Liver (tissue), 3 donors: ENCODE data around the gene LYPD5.

Experiments
- CTCF ChIP-seq: fragments of 150-350 bp; IDR thresholded peaks from 2 replicates; pipeline ENCODE4 v1.5.1; 2017; ENCODE audit warnings: improper control_type of control experiment, low read depth, low read length; ENCODE audit not compliant: missing input control
- EGR1 ChIP-seq, 2 donors: IDR thresholded peaks; 2 replicates each; pipeline ENCODE4 v1.6.1; 2016 to 2018; ENCODE audit warnings: antibody characterized with exemption in 2 of 2, low read depth in 2 of 2
- FOXA1 ChIP-seq: IDR thresholded peaks from 2 replicates; pipeline ENCODE4 v1.6.1; 2016; ENCODE audit warnings: antibody characterized with exemption
- GABPA ChIP-seq, 2 donors: IDR thresholded peaks in 1 of 2; conservative IDR thresholded peaks in 1 of 2; 2 replicates each; pipeline ENCODE4 v1.6.1; 2016; ENCODE audit warnings: antibody characterized with exemption in 2 of 2, mild to moderate bottlenecking in 1 of 2, moderate library complexity in 1 of 2
- JUND ChIP-seq, 2 donors: IDR thresholded peaks; 2 replicates each; pipeline ENCODE4 v1.6.1; 2016; ENCODE audit warnings: antibody characterized with exemption in 2 of 2
- MAX ChIP-seq: IDR thresholded peaks from 2 replicates; pipeline ENCODE4 v1.6.1; 2016; ENCODE audit warnings: antibody characterized with exemption
- RAD21 ChIP-seq, 2 donors: IDR thresholded peaks; 2 replicates each; pipeline ENCODE4 v1.6.1; 2016; ENCODE audit warnings: antibody characterized with exemption in 2 of 2, mild to moderate bottlenecking in 2 of 2
- REST ChIP-seq: IDR thresholded peaks from 2 replicates; pipeline ENCODE4 v1.6.1; 2016; ENCODE audit warnings: antibody characterized with exemption, mild to moderate bottlenecking
- RXRA ChIP-seq, 2 donors: IDR thresholded peaks; 2 replicates each; pipeline ENCODE4 v1.6.1; 2017 to 2018; ENCODE audit warnings: antibody characterized with exemption in 2 of 2, mild to moderate bottlenecking in 1 of 2
- SP1 ChIP-seq: IDR thresholded peaks from 2 replicates; pipeline ENCODE4 v1.6.1; 2018; ENCODE audit warnings: antibody characterized with exemption, mild to moderate bottlenecking
- TAF1 ChIP-seq: conservative IDR thresholded peaks from 2 replicates; pipeline ENCODE4 v1.6.1; 2016; ENCODE audit warnings: antibody characterized with exemption, mild to moderate bottlenecking
- YY1 ChIP-seq: IDR thresholded peaks from 2 replicates; pipeline ENCODE4 v1.6.1; 2016; ENCODE audit warnings: antibody characterized with exemption, mild to moderate bottlenecking
- ZBTB33 ChIP-seq: IDR thresholded peaks from 2 replicates; pipeline ENCODE4 v1.6.1; 2016; ENCODE audit warnings: antibody characterized with exemption
- donor health status: healthy.
- donor health status: healthy.

- TF ChIP-seq TAF1 (no peak), EGR1 (IDR thresholded peaks at IDR 0.05; ENCODE audit: low read depth in 2 of 2) (no peak), CTCF (no peak), SP1 (no peak), JUND (IDR thresholded peaks at IDR 0.05) (no peak), YY1 (no peak), RAD21 (IDR thresholded peaks at IDR 0.05) (no peak), REST (no peak), MAX (no peak), ZBTB33 (no peak), GABPA (IDR thresholded peaks at IDR 0.05 in 1 of 2, conservative IDR thresholded peaks at IDR 0.05 in 1 of 2) (no peak), FOXA1 (no peak), RXRA (IDR thresholded peaks at IDR 0.05) (no peak)
Observed at GRCh38 chr19:43775299-43775890, 26.9 kb downstream of the LYPD5 start.
